Measurements from ENCODE around the gene NUDT14. TPM values are rescaled to one million over a fixed set of nuclear protein-coding genes. Genes with fewer than 3 reads are reported as not detected.

The NUDT14 gene
- total RNA-seq, 1 donor from 2014 or later, result 39.1 TPM

GRCh38 chr14:105185973-105186372, 4.9 kb upstream of the NUDT14 start:
- no peak for TF ChIP-seq CTCF (IDR thresholded peaks at IDR 0.05)
- no peak for DNase-seq (ENCODE audit: extremely low spot score, unreplicated experiment)
- Mint-ChIP-seq H3K9me3 (ENCODE audit: unreplicated experiment) (no peaks in the 10 kb centered on the region), H3K4me1 (ENCODE audit: unreplicated experiment) (peaks cover 3% of the 10 kb centered on the region), H3K27ac (ENCODE audit: unreplicated experiment) (no peak overlapping the region), H3K27me3 (ENCODE audit: unreplicated experiment) (peaks cover 7% of the 10 kb centered on the region), H3K4me3 (ENCODE audit: unreplicated experiment) (no peak overlapping the region), H3K36me3 (ENCODE audit: unreplicated experiment) (no peaks in the 10 kb centered on the region)

GRCh38 chr14:105185001-105185400, 3.9 kb upstream of the NUDT14 start:
- Mint-ChIP-seq H3K27me3 (ENCODE audit: unreplicated experiment) (peaks cover 7% of the 10 kb centered on the region), H3K9me3 (ENCODE audit: unreplicated experiment) (no peaks in the 10 kb centered on the region), H3K36me3 (ENCODE audit: unreplicated experiment) (no peaks in the 10 kb centered on the region), H3K27ac (ENCODE audit: unreplicated experiment) (no peak overlapping the region), H3K4me3 (ENCODE audit: unreplicated experiment) (no peak overlapping the region), H3K4me1 (ENCODE audit: unreplicated experiment) (peaks cover 7% of the 10 kb centered on the region)
- DNase-seq (ENCODE audit: extremely low spot score, unreplicated experiment), result no peak
- no peak for TF ChIP-seq CTCF (IDR thresholded peaks at IDR 0.05)

- H3K27ac Mint-ChIP-seq (ENCODE audit: unreplicated experiment), result no peak overlapping the region
These were observed 3.3 kb upstream of the NUDT14 start for GRCh38 chr14:105184461-105184860.

GRCh38 chr14:105182296-105183020, 1.3 kb upstream of the NUDT14 start:
- no peak overlapping the region for H3K27ac Mint-ChIP-seq (ENCODE audit: unreplicated experiment)
- peak overlapping the region; percentile 68 for H3K4me3 Mint-ChIP-seq (ENCODE audit: unreplicated experiment)
- no peaks in the 10 kb centered on the region for H3K36me3 Mint-ChIP-seq (ENCODE audit: unreplicated experiment)
- H3K9me3 Mint-ChIP-seq (ENCODE audit: unreplicated experiment), result no peaks in the 10 kb centered on the region
- H3K27me3 Mint-ChIP-seq (ENCODE audit: unreplicated experiment), result peaks cover 3% of the 10 kb centered on the region
- no peak for TF ChIP-seq CTCF (IDR thresholded peaks at IDR 0.05)
- DNase-seq (ENCODE audit: extremely low spot score, unreplicated experiment), result no peak
- H3K4me1 Mint-ChIP-seq (ENCODE audit: unreplicated experiment), result peaks cover 7% of the 10 kb centered on the region

More at GRCh38 chr14:105184461-105184860, 3.3 kb upstream of the NUDT14 start:
- Mint-ChIP-seq H3K4me3 (ENCODE audit: unreplicated experiment) (no peak overlapping the region), H3K4me1 (ENCODE audit: unreplicated experiment) (peaks cover 7% of the 10 kb centered on the region), H3K27me3 (ENCODE audit: unreplicated experiment) (peaks cover 3% of the 10 kb centered on the region), H3K9me3 (ENCODE audit: unreplicated experiment) (no peaks in the 10 kb centered on the region), H3K36me3 (ENCODE audit: unreplicated experiment) (no peaks in the 10 kb centered on the region)
- no peak for TF ChIP-seq CTCF (IDR thresholded peaks at IDR 0.05)
- no peak for DNase-seq (ENCODE audit: extremely low spot score, unreplicated experiment)

DNA sequence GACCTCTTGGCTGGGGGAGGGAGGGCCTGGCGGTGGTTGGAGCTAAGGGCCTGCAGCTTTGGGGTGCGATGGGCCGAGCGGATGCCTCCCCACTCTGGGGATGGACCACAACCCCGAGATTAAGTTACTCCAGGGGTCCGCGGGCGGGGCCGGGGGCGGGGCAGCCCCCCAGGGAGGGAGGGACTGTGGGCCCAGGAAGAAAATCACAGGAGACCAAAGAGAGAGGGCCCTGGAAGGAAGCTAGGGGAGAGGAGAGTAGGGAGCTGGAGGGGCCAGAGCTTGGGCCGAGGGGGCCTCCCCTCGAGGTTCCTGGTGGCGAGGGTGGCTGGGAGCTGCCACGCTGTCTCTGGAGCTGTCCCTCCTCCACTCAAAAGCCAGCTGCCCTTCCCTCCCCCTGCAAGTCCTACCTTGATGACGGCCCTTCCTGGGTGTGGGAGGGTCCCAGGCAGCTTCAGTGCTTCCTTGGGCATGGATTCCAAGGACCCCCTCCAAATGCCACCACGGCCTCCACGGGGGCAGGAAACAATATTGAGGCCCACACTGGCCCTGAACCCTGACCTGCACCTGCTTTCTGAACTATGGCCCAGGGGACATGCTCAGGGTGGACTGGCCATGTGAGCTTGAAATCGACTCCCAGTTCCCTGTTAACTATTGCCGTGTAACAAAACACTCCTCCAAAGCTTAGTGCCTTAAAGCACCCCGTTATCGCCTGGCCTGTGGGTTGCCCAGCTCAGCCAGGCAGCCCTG, 610 bp upstream of the NUDT14 start:
- peaks cover 3% of the 10 kb centered on the region for H3K27me3 Mint-ChIP-seq (ENCODE audit: unreplicated experiment)
- H3K4me1 Mint-ChIP-seq (ENCODE audit: unreplicated experiment), result peaks cover 7% of the 10 kb centered on the region
- H3K9me3 Mint-ChIP-seq (ENCODE audit: unreplicated experiment), result no peaks in the 10 kb centered on the region
- H3K36me3 Mint-ChIP-seq (ENCODE audit: unreplicated experiment), result no peaks in the 10 kb centered on the region
- no peak for TF ChIP-seq CTCF (IDR thresholded peaks at IDR 0.05)
- no peak for DNase-seq (ENCODE audit: extremely low spot score, unreplicated experiment)
- no peak overlapping the region for H3K27ac Mint-ChIP-seq (ENCODE audit: unreplicated experiment)
- peak overlapping the region; percentile 68 for H3K4me3 Mint-ChIP-seq (ENCODE audit: unreplicated experiment)
